ENCODE results near the gene NOM1. TPM values are rescaled to one million over a fixed set of nuclear protein-coding genes. Genes with fewer than 3 reads are reported as not detected.

NOM1 gene
- total RNA-seq, 1 donor from 2014 or later, result 19.7 TPM

DNA sequence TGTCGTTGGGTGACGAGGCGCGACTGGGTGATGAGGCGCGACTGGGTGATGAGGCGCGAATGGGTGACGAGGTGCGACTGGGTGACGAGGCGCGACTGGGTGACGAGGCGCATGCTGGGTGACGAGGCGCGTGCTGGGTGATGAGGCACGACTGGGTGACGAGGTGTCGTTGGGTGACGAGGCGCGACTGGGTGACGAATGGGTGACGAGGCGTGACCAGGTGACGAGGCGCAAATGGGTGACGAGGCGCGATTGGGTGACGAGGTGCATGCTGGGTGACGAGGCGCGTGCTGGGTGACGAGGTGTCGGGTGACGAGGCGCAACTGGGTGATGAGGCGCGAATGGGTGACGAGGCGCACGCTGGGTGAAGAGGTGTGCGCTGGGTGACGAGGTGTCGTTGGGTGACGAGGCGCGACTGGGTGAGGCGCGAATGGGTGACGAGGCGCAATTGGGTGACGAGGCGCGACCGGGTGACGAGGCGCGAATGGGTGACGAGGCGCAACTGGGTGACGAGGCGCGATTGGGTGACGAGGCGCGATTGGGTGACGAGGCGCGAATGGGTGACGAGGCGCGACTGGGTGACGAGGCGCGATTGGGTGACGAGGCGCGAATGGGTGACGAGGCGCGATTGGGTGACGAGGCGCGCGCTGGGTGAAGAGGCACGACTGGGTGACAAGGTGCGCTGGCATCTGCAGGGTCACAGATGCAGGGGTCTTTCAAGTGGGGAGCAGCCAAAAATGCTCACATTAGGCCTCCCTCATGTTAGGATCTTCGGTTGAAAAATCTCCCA lies 7.9 kb upstream of the NOM1 start:
- Histone ChIP-seq H3K4me1 (ENCODE audit: insufficient read depth, low read length) (no peaks in the 10 kb centered on the region), H3K4me2 (ENCODE audit: low read length) (no peak overlapping the region), H3K36me3 (ENCODE audit: insufficient read depth, low read length) (no peaks in the 10 kb centered on the region), H3K27me3 (ENCODE audit: insufficient read depth, low read length) (peaks cover 20% of the 10 kb centered on the region), H3K9me3 (ENCODE audit: insufficient read depth, low read depth, low read length) (no peaks in the 10 kb centered on the region), H3K4me3 (ENCODE audit: insufficient read depth, low read depth, low read length) (no peak overlapping the region), H2AFZ (ENCODE audit: low read depth, low read length) (no peak overlapping the region), H3K27ac (ENCODE audit: low read depth, low read length) (no peak overlapping the region), H3K79me2 (ENCODE audit: insufficient read depth, low read length) (no peaks in the 10 kb centered on the region), H4K20me1 (ENCODE audit: insufficient read depth, low read length) (no peaks in the 10 kb centered on the region), H3K9ac (ENCODE audit: low read length) (no peak overlapping the region)
- DNase-seq (ENCODE audit: low read depth), result no peak
- TF ChIP-seq EZH2 (IDR thresholded peaks at IDR 0.05; ENCODE audit: insufficient read depth, low read length), result no peak
- TF ChIP-seq, protein P1, sequence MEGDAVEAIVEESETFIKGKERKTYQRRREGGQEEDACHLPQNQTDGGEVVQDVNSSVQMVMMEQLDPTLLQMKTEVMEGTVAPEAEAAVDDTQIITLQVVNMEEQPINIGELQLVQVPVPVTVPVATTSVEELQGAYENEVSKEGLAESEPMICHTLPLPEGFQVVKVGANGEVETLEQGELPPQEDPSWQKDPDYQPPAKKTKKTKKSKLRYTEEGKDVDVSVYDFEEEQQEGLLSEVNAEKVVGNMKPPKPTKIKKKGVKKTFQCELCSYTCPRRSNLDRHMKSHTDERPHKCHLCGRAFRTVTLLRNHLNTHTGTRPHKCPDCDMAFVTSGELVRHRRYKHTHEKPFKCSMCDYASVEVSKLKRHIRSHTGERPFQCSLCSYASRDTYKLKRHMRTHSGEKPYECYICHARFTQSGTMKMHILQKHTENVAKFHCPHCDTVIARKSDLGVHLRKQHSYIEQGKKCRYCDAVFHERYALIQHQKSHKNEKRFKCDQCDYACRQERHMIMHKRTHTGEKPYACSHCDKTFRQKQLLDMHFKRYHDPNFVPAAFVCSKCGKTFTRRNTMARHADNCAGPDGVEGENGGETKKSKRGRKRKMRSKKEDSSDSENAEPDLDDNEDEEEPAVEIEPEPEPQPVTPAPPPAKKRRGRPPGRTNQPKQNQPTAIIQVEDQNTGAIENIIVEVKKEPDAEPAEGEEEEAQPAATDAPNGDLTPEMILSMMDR (IDR thresholded peaks at IDR 0.05; ENCODE audit: insufficient read depth, low read depth, low read length), result no peak
- no peak for FAIRE-seq
- Mint-ChIP-seq H3K4me1 (ENCODE audit: low read depth, unreplicated experiment) (no peaks in the 10 kb centered on the region), H3K36me3 (ENCODE audit: low read depth, unreplicated experiment) (no peaks in the 10 kb centered on the region), H3K4me3 (ENCODE audit: unreplicated experiment) (no peak overlapping the region), H3K9me3 (ENCODE audit: unreplicated experiment) (no peaks in the 10 kb centered on the region), H3K27me3 (ENCODE audit: low read depth, unreplicated experiment) (peaks cover 19% of the 10 kb centered on the region), H3K27ac (ENCODE audit: unreplicated experiment) (no peak overlapping the region)

DNA sequence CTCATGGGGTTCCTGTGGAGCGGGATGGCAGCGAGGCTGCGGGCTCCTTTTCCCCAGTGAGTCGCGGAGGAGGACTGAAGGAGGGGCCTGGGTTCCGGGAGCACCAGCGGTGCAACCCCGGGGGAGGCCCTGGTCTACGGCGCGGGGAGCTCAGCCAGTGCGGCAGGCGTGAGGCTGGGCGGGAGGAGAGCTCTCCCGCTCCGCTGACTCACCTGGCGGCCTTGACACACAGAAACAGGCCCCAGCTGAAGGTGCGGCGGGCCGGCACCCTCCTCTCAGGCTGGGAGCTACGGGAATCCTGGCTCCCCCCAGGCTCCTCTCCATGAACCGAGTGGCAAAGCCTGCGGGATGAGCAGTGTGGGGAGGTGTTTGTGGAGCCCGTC lies 6.8 kb upstream of the NOM1 start:
- no peaks in the 10 kb centered on the region for H3K4me1 Mint-ChIP-seq (ENCODE audit: low read depth, unreplicated experiment)
- Histone ChIP-seq H3K9ac (ENCODE audit: low read length) (no peak overlapping the region), H3K4me2 (ENCODE audit: low read length) (no peak overlapping the region), H3K4me3 (ENCODE audit: insufficient read depth, low read depth, low read length) (no peak overlapping the region), H3K36me3 (ENCODE audit: insufficient read depth, low read length) (no peaks in the 10 kb centered on the region), H2AFZ (ENCODE audit: low read depth, low read length) (no peak overlapping the region), H3K79me2 (ENCODE audit: insufficient read depth, low read length) (no peaks in the 10 kb centered on the region), H3K27me3 (ENCODE audit: insufficient read depth, low read length) (peaks cover 20% of the 10 kb centered on the region), H3K27ac (ENCODE audit: low read depth, low read length) (no peak overlapping the region), H4K20me1 (ENCODE audit: insufficient read depth, low read length) (no peaks in the 10 kb centered on the region), H3K4me1 (ENCODE audit: insufficient read depth, low read length) (no peaks in the 10 kb centered on the region), H3K9me3 (ENCODE audit: insufficient read depth, low read depth, low read length) (no peaks in the 10 kb centered on the region)
- FAIRE-seq (no peak), DNase-seq (ENCODE audit: low read depth) (no peak)
- H3K27ac Mint-ChIP-seq (ENCODE audit: unreplicated experiment), result no peak overlapping the region
- H3K36me3 Mint-ChIP-seq (ENCODE audit: low read depth, unreplicated experiment), result no peaks in the 10 kb centered on the region
- TF ChIP-seq EZH2 (IDR thresholded peaks at IDR 0.05; ENCODE audit: insufficient read depth, low read length), result no peak
- H3K4me3 Mint-ChIP-seq (ENCODE audit: unreplicated experiment), result no peak overlapping the region
- peaks cover 21% of the 10 kb centered on the region for H3K27me3 Mint-ChIP-seq (ENCODE audit: low read depth, unreplicated experiment)
- no peaks in the 10 kb centered on the region for H3K9me3 Mint-ChIP-seq (ENCODE audit: unreplicated experiment)

DNA sequence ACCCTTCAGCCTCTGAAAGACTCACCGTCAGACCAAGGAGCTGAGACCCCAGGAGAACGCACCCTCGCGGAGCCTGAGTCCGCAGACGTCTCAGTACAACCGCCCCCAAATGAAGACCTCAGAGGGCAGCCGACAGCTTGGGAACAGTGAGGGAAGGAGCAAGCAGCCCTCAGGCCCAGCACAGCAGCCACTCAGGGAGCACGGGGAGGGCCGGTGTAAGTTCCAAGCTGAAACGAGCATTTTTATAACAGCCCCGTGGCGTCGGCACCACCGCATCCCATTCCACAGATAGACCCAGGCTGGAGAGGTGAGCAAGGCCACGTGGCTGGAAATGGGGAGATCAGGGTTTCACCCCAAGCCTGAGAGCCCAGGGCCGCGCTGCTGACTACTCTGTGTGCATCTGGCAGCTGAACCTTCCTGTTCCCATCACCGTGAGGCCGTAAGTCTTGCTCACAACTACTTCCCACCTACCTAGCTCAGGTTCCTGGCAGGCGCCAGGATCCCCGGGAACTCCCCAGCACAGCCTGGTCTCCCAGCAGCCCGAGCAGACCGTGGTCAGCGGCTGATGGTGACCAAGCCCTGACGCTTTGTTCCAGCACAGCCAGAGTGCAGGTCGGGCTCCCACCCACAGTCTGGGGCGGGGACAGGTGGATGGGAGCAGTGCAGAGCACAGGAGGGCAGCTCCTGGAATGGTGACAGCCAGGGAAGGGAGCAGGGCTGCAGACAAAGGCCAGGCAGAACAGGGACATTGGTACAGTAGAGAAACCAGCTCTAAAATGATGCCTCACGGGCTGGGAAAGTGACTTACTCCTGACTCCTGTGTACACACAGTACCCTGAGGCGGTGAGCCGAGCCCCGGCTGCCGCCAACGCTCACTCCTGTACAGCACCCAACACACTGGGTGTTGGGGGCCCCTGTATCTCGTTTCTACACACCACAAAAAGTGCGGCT lies 6.1 kb upstream of the NOM1 start:
- H4K20me1 ChIP-seq (ENCODE audit: insufficient read depth, low read length), result no peaks in the 10 kb centered on the region
- no peak for TF ChIP-seq EZH2 (IDR thresholded peaks at IDR 0.05; ENCODE audit: insufficient read depth, low read length)
- TF ChIP-seq, protein P1 (IDR thresholded peaks at IDR 0.05; ENCODE audit: insufficient read depth, low read depth, low read length), result no peak
- H3K27ac ChIP-seq (ENCODE audit: low read depth, low read length), result no peak overlapping the region
- H3K4me3 ChIP-seq (ENCODE audit: insufficient read depth, low read depth, low read length), result no peak overlapping the region
- DNase-seq (ENCODE audit: low read depth), result no peak
- no peak overlapping the region for H3K9ac ChIP-seq (ENCODE audit: low read length)
- H2AFZ ChIP-seq (ENCODE audit: low read depth, low read length), result peak overlapping the region; percentile 4
- H3K79me2 ChIP-seq (ENCODE audit: insufficient read depth, low read length), result no peaks in the 10 kb centered on the region
- H3K36me3 ChIP-seq (ENCODE audit: insufficient read depth, low read length), result no peaks in the 10 kb centered on the region
- H3K9me3 ChIP-seq (ENCODE audit: insufficient read depth, low read depth, low read length), result no peaks in the 10 kb centered on the region
- peaks cover 18% of the 10 kb centered on the region for H3K27me3 Mint-ChIP-seq (ENCODE audit: low read depth, unreplicated experiment)
- H3K27ac Mint-ChIP-seq (ENCODE audit: unreplicated experiment), result peak overlapping the region; percentile 5
- no peak for FAIRE-seq
- H3K27me3 ChIP-seq (ENCODE audit: insufficient read depth, low read length), result peaks cover 20% of the 10 kb centered on the region
- H3K4me1 ChIP-seq (ENCODE audit: insufficient read depth, low read length), result no peaks in the 10 kb centered on the region
- no peaks in the 10 kb centered on the region for H3K36me3 Mint-ChIP-seq (ENCODE audit: low read depth, unreplicated experiment)
- H3K4me1 Mint-ChIP-seq (ENCODE audit: low read depth, unreplicated experiment), result no peaks in the 10 kb centered on the region
- no peaks in the 10 kb centered on the region for H3K9me3 Mint-ChIP-seq (ENCODE audit: unreplicated experiment)
- no peak overlapping the region for H3K4me2 ChIP-seq (ENCODE audit: low read length)
- no peak overlapping the region for H3K4me3 Mint-ChIP-seq (ENCODE audit: unreplicated experiment)

All from astrocyte (in vitro differentiated cells and primary cell).